ENCODE data around the gene GNB5.

Gene GNB5

GRCh38 chr15:52106641-52107040 is 84.6 kb downstream of the GNB5 start:
- H3K27ac ChIP-seq (ENCODE audit: low read depth, low read length) = no peak overlapping the region
- peaks cover 0 to 5% (median 2%) of the 10 kb centered on the region in 5 donors for H3K27me3 ChIP-seq (ENCODE audit: control insufficient read depth in 5 of 5, insufficient read depth in 4 of 5, low read length in 5 of 5)
- no peak overlapping the region for H3K4me3 ChIP-seq (ENCODE audit: low read depth in 1 of 5, low read length in 5 of 5)

GRCh38 chr15:52105846-52106245 is 85.3 kb downstream of the GNB5 start:
- H3K4me1 ChIP-seq (ENCODE audit: control insufficient read depth in 5 of 5, insufficient read depth in 5 of 5, low read length in 5 of 5) = peaks cover 0 to 33% (median 20%) of the 10 kb centered on the region in 5 donors
- H3K27ac ChIP-seq (ENCODE audit: low read depth, low read length) = no peak overlapping the region
- H3K9me3 ChIP-seq (ENCODE audit: control insufficient read depth in 5 of 5, low read length in 5 of 5) = peaks cover 0 to 4% (median 0%) of the 10 kb centered on the region in 5 donors
- H3K4me3 ChIP-seq (ENCODE audit: low read depth in 1 of 5, low read length in 5 of 5) = no peak overlapping the region
- H3K27me3 ChIP-seq (ENCODE audit: control insufficient read depth in 5 of 5, insufficient read depth in 4 of 5, low read length in 5 of 5) = peaks cover 0 to under 1% (median 0%) of the 10 kb centered on the region in 5 donors
- H3K9ac ChIP-seq (ENCODE audit: low read length in 5 of 5) = no peak overlapping the region
- no peaks in the 10 kb centered on the region for H3K36me3 ChIP-seq (ENCODE audit: control insufficient read depth in 5 of 5, insufficient read depth in 5 of 5, low read length in 5 of 5)

More at GRCh38 chr15:52106641-52107040, 84.6 kb downstream of the GNB5 start:
- H3K36me3 ChIP-seq (ENCODE audit: control insufficient read depth in 5 of 5, insufficient read depth in 5 of 5, low read length in 5 of 5) = no peaks in the 10 kb centered on the region
- H3K4me1 ChIP-seq (ENCODE audit: control insufficient read depth in 5 of 5, insufficient read depth in 5 of 5, low read length in 5 of 5) = peaks cover 0 to 33% (median 17%) of the 10 kb centered on the region in 5 donors
- peaks cover 0 to 4% (median 0%) of the 10 kb centered on the region in 5 donors for H3K9me3 ChIP-seq (ENCODE audit: control insufficient read depth in 5 of 5, low read length in 5 of 5)
- no peak overlapping the region for H3K9ac ChIP-seq (ENCODE audit: low read length in 5 of 5)

GRCh38 chr15:52104532-52105004 is 86.6 kb downstream of the GNB5 start:
- H3K4me3 ChIP-seq (ENCODE audit: low read depth in 1 of 5, low read length in 5 of 5) = no peak overlapping the region
- no peaks in the 10 kb centered on the region for H3K27me3 ChIP-seq (ENCODE audit: control insufficient read depth in 5 of 5, insufficient read depth in 4 of 5, low read length in 5 of 5)
- peaks cover 0 to 33% (median 20%) of the 10 kb centered on the region in 5 donors for H3K4me1 ChIP-seq (ENCODE audit: control insufficient read depth in 5 of 5, insufficient read depth in 5 of 5, low read length in 5 of 5)
- no peak overlapping the region for H3K27ac ChIP-seq (ENCODE audit: low read depth, low read length)
- H3K9ac ChIP-seq (ENCODE audit: low read length in 5 of 5) = no peak overlapping the region
- H3K9me3 ChIP-seq (ENCODE audit: control insufficient read depth in 5 of 5, low read length in 5 of 5) = peaks cover 0 to 4% (median 0%) of the 10 kb centered on the region in 5 donors
- no peaks in the 10 kb centered on the region for H3K36me3 ChIP-seq (ENCODE audit: control insufficient read depth in 5 of 5, insufficient read depth in 5 of 5, low read length in 5 of 5)

GRCh38 chr15:52103217-52104207 is 87.7 kb downstream of the GNB5 start:
- H3K9ac ChIP-seq (ENCODE audit: low read length in 5 of 5) = no peak overlapping the region
- no peaks in the 10 kb centered on the region for H3K36me3 ChIP-seq (ENCODE audit: control insufficient read depth in 5 of 5, insufficient read depth in 5 of 5, low read length in 5 of 5)
- peaks cover 0 to 4% (median 0%) of the 10 kb centered on the region in 5 donors for H3K9me3 ChIP-seq (ENCODE audit: control insufficient read depth in 5 of 5, low read length in 5 of 5)
- H3K27me3 ChIP-seq (ENCODE audit: control insufficient read depth in 5 of 5, insufficient read depth in 4 of 5, low read length in 5 of 5) = no peaks in the 10 kb centered on the region
- no peak overlapping the region for H3K27ac ChIP-seq (ENCODE audit: low read depth, low read length)
- peaks cover 0 to 23% (median 14%) of the 10 kb centered on the region in 5 donors for H3K4me1 ChIP-seq (ENCODE audit: control insufficient read depth in 5 of 5, insufficient read depth in 5 of 5, low read length in 5 of 5)
- no peak overlapping the region for H3K4me3 ChIP-seq (ENCODE audit: low read depth in 1 of 5, low read length in 5 of 5)

GRCh38 chr15:52102463-52102862 is 88.7 kb downstream of the GNB5 start:
- peaks cover 0 to 4% (median 0%) of the 10 kb centered on the region in 5 donors for H3K9me3 ChIP-seq (ENCODE audit: control insufficient read depth in 5 of 5, low read length in 5 of 5)
- H3K4me3 ChIP-seq (ENCODE audit: low read depth in 1 of 5, low read length in 5 of 5) = no peak overlapping the region
- no peaks in the 10 kb centered on the region for H3K36me3 ChIP-seq (ENCODE audit: control insufficient read depth in 5 of 5, insufficient read depth in 5 of 5, low read length in 5 of 5)
- H3K27me3 ChIP-seq (ENCODE audit: control insufficient read depth in 5 of 5, insufficient read depth in 4 of 5, low read length in 5 of 5) = no peaks in the 10 kb centered on the region
- H3K27ac ChIP-seq (ENCODE audit: low read depth, low read length) = no peak overlapping the region
- H3K9ac ChIP-seq (ENCODE audit: low read length in 5 of 5) = no peak overlapping the region
- H3K4me1 ChIP-seq (ENCODE audit: control insufficient read depth in 5 of 5, insufficient read depth in 5 of 5, low read length in 5 of 5) = peaks cover 0 to 17% (median 10%) of the 10 kb centered on the region in 5 donors

GRCh38 chr15:52101542-52102323 is 89.5 kb downstream of the GNB5 start:
- Histone ChIP-seq H3K4me3 (ENCODE audit: low read depth in 1 of 5, low read length in 5 of 5) (no peak overlapping the region), H3K27ac (ENCODE audit: low read depth, low read length) (no peak overlapping the region), H3K36me3 (ENCODE audit: control insufficient read depth in 5 of 5, insufficient read depth in 5 of 5, low read length in 5 of 5) (no peaks in the 10 kb centered on the region), H3K27me3 (ENCODE audit: control insufficient read depth in 5 of 5, insufficient read depth in 4 of 5, low read length in 5 of 5) (no peaks in the 10 kb centered on the region), H3K9me3 (ENCODE audit: control insufficient read depth in 5 of 5, low read length in 5 of 5) (peaks cover 0 to 4% (median 0%) of the 10 kb centered on the region in 5 donors), H3K4me1 (ENCODE audit: control insufficient read depth in 5 of 5, insufficient read depth in 5 of 5, low read length in 5 of 5) (peaks cover 0 to 23% (median 15%) of the 10 kb centered on the region in 5 donors), H3K9ac (ENCODE audit: low read length in 5 of 5) (no peak overlapping the region)

- Histone ChIP-seq H3K36me3 (ENCODE audit: control insufficient read depth in 5 of 5, insufficient read depth in 5 of 5, low read length in 5 of 5) (no peaks in the 10 kb centered on the region), H3K27ac (ENCODE audit: low read depth, low read length) (no peak overlapping the region), H3K27me3 (ENCODE audit: control insufficient read depth in 5 of 5, insufficient read depth in 4 of 5, low read length in 5 of 5) (no peaks in the 10 kb centered on the region), H3K4me1 (ENCODE audit: control insufficient read depth in 5 of 5, insufficient read depth in 5 of 5, low read length in 5 of 5) (peaks cover 0 to 23% (median 17%) of the 10 kb centered on the region in 5 donors), H3K9me3 (ENCODE audit: control insufficient read depth in 5 of 5, low read length in 5 of 5) (peaks cover 0 to 4% (median 0%) of the 10 kb centered on the region in 5 donors), H3K4me3 (ENCODE audit: low read depth in 1 of 5, low read length in 5 of 5) (no peak overlapping the region), H3K9ac (ENCODE audit: low read length in 5 of 5) (no peak overlapping the region)
These were observed 90.3 kb downstream of the GNB5 start for GRCh38 chr15:52100807-52101442.

GRCh38 chr15:52099651-52100272 is 91.4 kb downstream of the GNB5 start:
- H3K36me3 ChIP-seq (ENCODE audit: control insufficient read depth in 5 of 5, insufficient read depth in 5 of 5, low read length in 5 of 5) = no peaks in the 10 kb centered on the region
- peaks cover 2 to 30% (median 22%) of the 10 kb centered on the region in 5 donors for H3K4me1 ChIP-seq (ENCODE audit: control insufficient read depth in 5 of 5, insufficient read depth in 5 of 5, low read length in 5 of 5)
- no peak overlapping the region for H3K9ac ChIP-seq (ENCODE audit: low read length in 5 of 5)
- no peak overlapping the region for H3K4me3 ChIP-seq (ENCODE audit: low read depth in 1 of 5, low read length in 5 of 5)
- H3K9me3 ChIP-seq (ENCODE audit: control insufficient read depth in 5 of 5, low read length in 5 of 5) = peaks cover 0 to 4% (median 0%) of the 10 kb centered on the region in 5 donors
- no peak overlapping the region for H3K27ac ChIP-seq (ENCODE audit: low read depth, low read length)
- no peaks in the 10 kb centered on the region for H3K27me3 ChIP-seq (ENCODE audit: control insufficient read depth in 5 of 5, insufficient read depth in 4 of 5, low read length in 5 of 5)

GRCh38 chr15:52098323-52098722 is 92.9 kb downstream of the GNB5 start:
- no peak overlapping the region for H3K4me3 ChIP-seq (ENCODE audit: low read depth in 1 of 5, low read length in 5 of 5)
- H3K36me3 ChIP-seq (ENCODE audit: control insufficient read depth in 5 of 5, insufficient read depth in 5 of 5, low read length in 5 of 5) = no peaks in the 10 kb centered on the region
- H3K9me3 ChIP-seq (ENCODE audit: control insufficient read depth in 5 of 5, low read length in 5 of 5) = no peaks in the 10 kb centered on the region
- no peak overlapping the region for H3K27ac ChIP-seq (ENCODE audit: low read depth, low read length)
- peaks cover 10 to 33% (median 31%) of the 10 kb centered on the region in 5 donors for H3K4me1 ChIP-seq (ENCODE audit: control insufficient read depth in 5 of 5, insufficient read depth in 5 of 5, low read length in 5 of 5)
- H3K9ac ChIP-seq (ENCODE audit: low read length in 5 of 5) = no peak overlapping the region
- no peaks in the 10 kb centered on the region for H3K27me3 ChIP-seq (ENCODE audit: control insufficient read depth in 5 of 5, insufficient read depth in 4 of 5, low read length in 5 of 5)
